ENCODE results near the gene OR7A10. TPM values are rescaled to one million over a fixed set of nuclear protein-coding genes. Genes with fewer than 3 reads are reported as not detected.
"Not testable (repeated sequence)": the region's sequence is repeated elsewhere in the genome, so short reads cannot be mapped to it uniquely, and the experiment has no call there.

The OR7A10 gene
- total RNA-seq, 1 donor from 2014 or later = not detected

GRCh38 chr19:14804765-14805164 lies 44.0 kb downstream of the OR7A10 start:
- DNase-seq (no peak), ATAC-seq (ENCODE audit: poor library complexity) (no peak)
- intact Hi-C loops (cut with DNase I) = no loop called here

- ATAC-seq (ENCODE audit: poor library complexity) (no peak), DNase-seq (no peak)
- intact Hi-C loops (cut with DNase I) = no loop called here
Measured at GRCh38 chr19:14798760-14799159, 50.0 kb downstream of the OR7A10 start.

DNA sequence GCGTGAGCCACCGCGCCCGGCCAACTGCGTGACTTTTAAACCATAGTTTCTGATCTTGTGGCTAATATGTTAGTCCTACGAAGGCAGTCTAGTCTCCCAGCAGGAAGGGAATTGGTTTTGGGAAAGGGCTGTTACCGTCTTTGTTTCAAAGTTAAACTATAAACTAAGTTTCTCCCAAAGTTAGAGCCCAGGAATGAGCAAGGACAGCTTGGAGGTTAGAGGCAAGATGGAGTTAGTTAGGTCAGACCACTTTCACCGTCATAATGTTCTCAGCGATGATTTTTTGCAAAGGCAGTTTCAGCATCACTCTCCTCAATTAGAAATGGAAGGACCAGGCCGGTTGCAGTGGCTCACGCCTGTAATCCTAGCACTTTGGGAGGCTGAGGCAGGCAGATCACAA lies 52.7 kb downstream of the OR7A10 start:
- intact Hi-C loops (cut with DNase I) = no loop called here
- ATAC-seq (ENCODE audit: poor library complexity) (no peak), DNase-seq (no peak)

DNA sequence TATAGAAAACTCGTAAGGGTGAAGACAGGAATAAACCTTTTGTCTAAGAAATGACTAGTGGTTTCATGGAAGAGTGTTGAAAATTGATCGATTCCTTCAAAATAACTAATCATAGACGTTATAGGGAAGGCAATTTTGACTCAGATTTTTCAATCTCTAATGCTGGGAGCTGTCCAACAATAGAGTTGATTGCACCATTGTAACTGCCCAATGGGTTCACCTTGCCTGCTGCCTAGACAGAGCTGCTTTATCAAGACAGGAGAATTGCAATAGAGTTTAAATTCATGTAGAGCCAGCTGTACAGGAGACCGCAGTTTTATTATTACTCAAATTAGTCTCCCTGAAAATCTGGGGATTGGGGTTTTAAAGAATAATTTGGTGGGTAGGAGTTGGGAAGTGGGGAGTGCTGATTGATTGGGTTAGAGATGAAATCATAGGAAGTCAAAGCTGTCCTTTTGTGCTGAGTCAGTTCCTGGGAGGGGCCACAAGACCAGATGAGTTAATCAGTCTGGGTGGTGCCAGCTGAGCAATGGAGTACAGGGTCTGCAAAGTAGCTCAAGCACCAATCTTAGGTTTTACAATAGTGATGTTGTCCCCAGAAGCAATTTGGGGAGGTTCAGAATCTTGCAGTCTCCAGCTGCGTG lies 53.5 kb downstream of the OR7A10 start:
- DNase-seq (no peak), ATAC-seq (ENCODE audit: poor library complexity) (no peak)
- intact Hi-C loops (cut with DNase I) = no loop called here

- DNase-seq; ATAC-seq (ENCODE audit: poor library complexity); intact Hi-C loops (cut with DNase I): not testable (repeated sequence)
Measured at GRCh38 chr19:14792250-14792649, 56.5 kb downstream of the OR7A10 start.

Other genes starting within 250 kb of the OR7A10 start
- gene ADGRE3, start 174.1 kb downstream of the OR7A10 start, total RNA-seq = not detected
- 7.0 TPM for gene ZNF333, start 158.9 kb downstream of the OR7A10 start, total RNA-seq
- gene ADGRE2, start 70.4 kb downstream of the OR7A10 start, total RNA-seq = 0.54 TPM
- not detected for gene OR7A5, start 13.7 kb downstream of the OR7A10 start, total RNA-seq
- gene OR7C1, start 13.7 kb downstream of the OR7A10 start, total RNA-seq = not detected
- gene OR7A17, start 37.2 kb upstream of the OR7A10 start, total RNA-seq = not detected
- not detected for gene OR7C2, start 92.6 kb upstream of the OR7A10 start, total RNA-seq
- not detected for gene SLC1A6, start 130.9 kb upstream of the OR7A10 start, total RNA-seq
- not detected for gene CASP14, start 200.6 kb upstream of the OR7A10 start, total RNA-seq
- gene OR1I1, start 233.3 kb upstream of the OR7A10 start, total RNA-seq = not detected

All from Right ventricle myocardium superior (tissue), 1 donor.